ENCODE results near the gene CELA2A.

DNA sequence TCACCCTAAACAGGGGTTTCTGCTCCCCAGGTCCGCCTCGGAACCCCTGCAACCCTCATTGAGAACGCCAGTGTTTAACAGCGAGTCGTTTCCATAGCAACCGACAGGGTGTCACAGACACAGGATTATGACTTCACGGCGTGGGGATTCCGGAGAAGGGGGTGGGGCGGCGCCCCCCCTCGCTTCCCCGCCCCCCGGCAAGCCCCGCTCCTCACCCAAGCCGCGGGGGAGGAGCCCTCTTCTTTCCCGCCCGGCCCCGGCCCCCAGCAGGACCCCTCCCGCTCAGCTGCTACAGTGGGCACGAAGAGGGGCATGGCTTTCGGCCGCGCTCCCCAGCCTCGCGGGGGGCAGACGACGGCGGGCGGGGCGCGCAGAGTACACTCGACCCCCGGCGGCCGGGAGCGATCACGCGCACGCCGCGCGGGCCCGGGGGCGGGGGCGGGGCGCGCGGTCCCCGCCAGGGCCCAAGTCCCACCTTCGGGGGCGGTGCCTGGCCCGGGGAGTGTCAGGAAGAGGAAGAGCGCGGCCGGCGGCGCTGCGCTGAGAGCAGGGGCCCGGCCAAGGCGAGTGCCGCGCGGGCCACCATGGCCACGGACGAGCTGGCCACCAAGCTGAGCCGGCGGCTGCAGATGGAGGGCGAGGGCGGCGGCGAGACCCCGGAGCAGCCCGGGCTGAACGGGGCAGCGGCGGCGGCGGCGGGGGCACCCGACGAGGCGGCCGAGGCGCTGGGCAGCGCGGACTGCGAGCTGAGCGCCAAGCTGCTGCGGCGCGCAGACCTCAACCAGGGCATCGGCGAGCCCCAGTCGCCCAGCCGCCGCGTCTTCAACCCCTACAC, 46.9 kb upstream of the CELA2A start, which contains the start of gene EFHD2:
- TF ChIP-seq POLR2AphosphoS5 (IDR thresholded peaks at IDR 0.05; ENCODE audit: low read depth, low read length) = peak; percentile 66
- TF ChIP-seq RCOR1 (IDR thresholded peaks at IDR 0.05; ENCODE audit: low read length) = no peak
- TF ChIP-seq, protein P1, sequence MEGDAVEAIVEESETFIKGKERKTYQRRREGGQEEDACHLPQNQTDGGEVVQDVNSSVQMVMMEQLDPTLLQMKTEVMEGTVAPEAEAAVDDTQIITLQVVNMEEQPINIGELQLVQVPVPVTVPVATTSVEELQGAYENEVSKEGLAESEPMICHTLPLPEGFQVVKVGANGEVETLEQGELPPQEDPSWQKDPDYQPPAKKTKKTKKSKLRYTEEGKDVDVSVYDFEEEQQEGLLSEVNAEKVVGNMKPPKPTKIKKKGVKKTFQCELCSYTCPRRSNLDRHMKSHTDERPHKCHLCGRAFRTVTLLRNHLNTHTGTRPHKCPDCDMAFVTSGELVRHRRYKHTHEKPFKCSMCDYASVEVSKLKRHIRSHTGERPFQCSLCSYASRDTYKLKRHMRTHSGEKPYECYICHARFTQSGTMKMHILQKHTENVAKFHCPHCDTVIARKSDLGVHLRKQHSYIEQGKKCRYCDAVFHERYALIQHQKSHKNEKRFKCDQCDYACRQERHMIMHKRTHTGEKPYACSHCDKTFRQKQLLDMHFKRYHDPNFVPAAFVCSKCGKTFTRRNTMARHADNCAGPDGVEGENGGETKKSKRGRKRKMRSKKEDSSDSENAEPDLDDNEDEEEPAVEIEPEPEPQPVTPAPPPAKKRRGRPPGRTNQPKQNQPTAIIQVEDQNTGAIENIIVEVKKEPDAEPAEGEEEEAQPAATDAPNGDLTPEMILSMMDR (IDR thresholded peaks at IDR 0.05) = no peak
- no peak for TF ChIP-seq SMC3 (IDR thresholded peaks at IDR 0.05; ENCODE audit: low read depth, low read length)
- TF ChIP-seq, protein P2, sequence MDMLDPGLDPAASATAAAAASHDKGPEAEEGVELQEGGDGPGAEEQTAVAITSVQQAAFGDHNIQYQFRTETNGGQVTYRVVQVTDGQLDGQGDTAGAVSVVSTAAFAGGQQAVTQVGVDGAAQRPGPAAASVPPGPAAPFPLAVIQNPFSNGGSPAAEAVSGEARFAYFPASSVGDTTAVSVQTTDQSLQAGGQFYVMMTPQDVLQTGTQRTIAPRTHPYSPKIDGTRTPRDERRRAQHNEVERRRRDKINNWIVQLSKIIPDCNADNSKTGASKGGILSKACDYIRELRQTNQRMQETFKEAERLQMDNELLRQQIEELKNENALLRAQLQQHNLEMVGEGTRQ (IDR thresholded peaks at IDR 0.05; ENCODE audit: borderline replicate concordance, low read depth, low read length) = no peak
- no peak for TF ChIP-seq EP300 (IDR thresholded peaks at IDR 0.05; ENCODE audit: borderline replicate concordance in 1 of 2, low read depth in 1 of 2, low read length in 1 of 2)
- peak; percentile 71 for TF ChIP-seq ELF1 (IDR thresholded peaks at IDR 0.05)
- no peak for TF ChIP-seq JUND (IDR thresholded peaks at IDR 0.05)
- TF ChIP-seq, protein P3, sequence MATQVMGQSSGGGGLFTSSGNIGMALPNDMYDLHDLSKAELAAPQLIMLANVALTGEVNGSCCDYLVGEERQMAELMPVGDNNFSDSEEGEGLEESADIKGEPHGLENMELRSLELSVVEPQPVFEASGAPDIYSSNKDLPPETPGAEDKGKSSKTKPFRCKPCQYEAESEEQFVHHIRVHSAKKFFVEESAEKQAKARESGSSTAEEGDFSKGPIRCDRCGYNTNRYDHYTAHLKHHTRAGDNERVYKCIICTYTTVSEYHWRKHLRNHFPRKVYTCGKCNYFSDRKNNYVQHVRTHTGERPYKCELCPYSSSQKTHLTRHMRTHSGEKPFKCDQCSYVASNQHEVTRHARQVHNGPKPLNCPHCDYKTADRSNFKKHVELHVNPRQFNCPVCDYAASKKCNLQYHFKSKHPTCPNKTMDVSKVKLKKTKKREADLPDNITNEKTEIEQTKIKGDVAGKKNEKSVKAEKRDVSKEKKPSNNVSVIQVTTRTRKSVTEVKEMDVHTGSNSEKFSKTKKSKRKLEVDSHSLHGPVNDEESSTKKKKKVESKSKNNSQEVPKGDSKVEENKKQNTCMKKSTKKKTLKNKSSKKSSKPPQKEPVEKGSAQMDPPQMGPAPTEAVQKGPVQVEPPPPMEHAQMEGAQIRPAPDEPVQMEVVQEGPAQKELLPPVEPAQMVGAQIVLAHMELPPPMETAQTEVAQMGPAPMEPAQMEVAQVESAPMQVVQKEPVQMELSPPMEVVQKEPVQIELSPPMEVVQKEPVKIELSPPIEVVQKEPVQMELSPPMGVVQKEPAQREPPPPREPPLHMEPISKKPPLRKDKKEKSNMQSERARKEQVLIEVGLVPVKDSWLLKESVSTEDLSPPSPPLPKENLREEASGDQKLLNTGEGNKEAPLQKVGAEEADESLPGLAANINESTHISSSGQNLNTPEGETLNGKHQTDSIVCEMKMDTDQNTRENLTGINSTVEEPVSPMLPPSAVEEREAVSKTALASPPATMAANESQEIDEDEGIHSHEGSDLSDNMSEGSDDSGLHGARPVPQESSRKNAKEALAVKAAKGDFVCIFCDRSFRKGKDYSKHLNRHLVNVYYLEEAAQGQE (IDR thresholded peaks at IDR 0.05; ENCODE audit: low read depth, low read length) = no peak
- peak; percentile 52; the same call in 1 of the 2 replicates for TF ChIP-seq SIN3A (IDR thresholded peaks at IDR 0.05; ENCODE audit: borderline replicate concordance, low read depth, low read length)
- no peak for TF ChIP-seq YY1 (IDR thresholded peaks at IDR 0.05; ENCODE audit: low read depth)
- no peak for TF ChIP-seq NRF1 (IDR thresholded peaks at IDR 0.05; ENCODE audit: low read depth, low read length)
- TF ChIP-seq NFIC (IDR thresholded peaks at IDR 0.05; ENCODE audit: borderline replicate concordance) = no peak
- TF ChIP-seq, protein P4, sequence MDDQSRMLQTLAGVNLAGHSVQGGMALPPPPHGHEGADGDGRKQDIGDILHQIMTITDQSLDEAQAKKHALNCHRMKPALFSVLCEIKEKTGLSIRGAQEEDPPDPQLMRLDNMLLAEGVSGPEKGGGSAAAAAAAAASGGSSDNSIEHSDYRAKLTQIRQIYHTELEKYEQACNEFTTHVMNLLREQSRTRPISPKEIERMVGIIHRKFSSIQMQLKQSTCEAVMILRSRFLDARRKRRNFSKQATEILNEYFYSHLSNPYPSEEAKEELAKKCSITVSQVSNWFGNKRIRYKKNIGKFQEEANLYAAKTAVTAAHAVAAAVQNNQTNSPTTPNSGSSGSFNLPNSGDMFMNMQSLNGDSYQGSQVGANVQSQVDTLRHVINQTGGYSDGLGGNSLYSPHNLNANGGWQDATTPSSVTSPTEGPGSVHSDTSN (IDR thresholded peaks at IDR 0.05) = no peak

Measured in SK-N-SH (cell line).